GM18526 (cell line): Measurements from ENCODE around the gene PRKCH.

Experiments used
- POLR2A ChIP-seq: IDR thresholded peaks from 3 replicates; pipeline ENCODE4 v1.6.1; 2011; ENCODE audit not compliant: insufficient read length; ENCODE audit errors: extremely low read depth

PRKCH gene

DNA sequence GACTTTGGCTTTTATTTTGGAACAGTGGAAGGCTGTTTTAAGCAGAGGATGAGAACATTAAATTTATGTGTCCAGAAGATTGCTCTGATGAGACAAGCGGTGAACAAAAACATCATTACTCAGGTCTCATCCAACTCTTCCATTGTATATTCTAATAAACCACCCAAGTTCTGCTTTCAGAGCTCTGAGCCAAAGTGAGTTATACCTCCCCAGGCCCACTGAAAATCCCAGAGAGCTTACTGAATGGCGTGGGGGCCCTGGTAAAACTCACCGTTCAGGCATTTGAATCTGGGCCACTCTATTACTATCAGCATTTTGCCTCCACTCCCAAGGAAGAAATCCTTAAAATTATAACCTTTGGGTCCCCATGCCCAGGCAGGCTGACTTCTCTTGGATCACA lies 251.9 kb downstream of the PRKCH start:
- no peak for TF ChIP-seq POLR2A

DNA sequence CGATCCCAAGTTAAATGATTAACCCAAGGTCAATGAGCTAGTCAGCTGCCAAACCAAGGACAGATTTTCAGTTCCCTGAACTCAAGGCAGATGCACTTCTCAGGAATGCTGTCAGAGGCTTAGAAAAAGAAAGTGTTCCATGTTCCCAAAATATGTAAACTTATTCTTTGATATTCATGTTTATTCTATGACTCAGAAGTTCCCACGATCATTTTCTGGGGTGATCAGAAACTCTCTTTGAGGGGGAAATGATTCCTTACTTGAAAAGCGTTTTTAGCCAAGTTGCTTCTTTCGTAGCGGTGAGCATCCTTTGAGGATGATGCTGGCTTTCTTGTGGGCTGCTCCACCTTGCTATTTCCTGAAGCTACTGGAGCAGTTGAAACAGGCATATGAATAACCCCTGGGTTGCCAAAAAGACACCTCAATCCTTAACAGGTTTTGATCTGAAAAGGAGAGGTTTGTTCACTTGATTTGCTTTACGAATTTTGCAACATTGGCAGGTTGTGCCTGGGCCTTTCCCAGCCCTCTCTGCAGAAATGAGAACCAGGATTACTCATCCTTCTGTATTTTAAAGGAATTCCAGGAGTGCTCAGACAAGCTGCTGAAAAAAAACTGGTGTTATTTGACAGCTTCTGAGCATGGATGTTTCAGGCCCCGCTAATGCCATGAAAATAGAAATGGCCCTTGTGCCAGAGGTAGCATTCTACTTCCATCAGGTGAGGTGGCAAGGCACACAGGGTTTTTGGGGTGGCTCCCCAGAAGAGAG lies 252.6 kb downstream of the PRKCH start:
- no peak for TF ChIP-seq POLR2A

DNA sequence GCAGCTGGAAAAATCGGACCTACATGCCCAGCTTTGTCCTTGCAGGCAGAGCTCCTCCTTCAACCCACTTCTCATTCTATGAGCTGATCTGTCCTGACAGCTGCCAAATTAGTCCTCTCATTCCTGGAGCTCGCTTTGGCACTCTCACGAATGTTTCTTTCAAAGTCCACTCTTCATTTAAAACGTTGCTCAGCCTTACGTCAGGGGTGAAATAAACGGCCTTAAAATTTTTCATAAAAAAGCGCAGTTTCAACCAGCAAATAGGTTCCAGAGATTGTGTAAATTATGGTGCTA lies 253.1 kb downstream of the PRKCH start:
- TF ChIP-seq POLR2A = no peak

DNA sequence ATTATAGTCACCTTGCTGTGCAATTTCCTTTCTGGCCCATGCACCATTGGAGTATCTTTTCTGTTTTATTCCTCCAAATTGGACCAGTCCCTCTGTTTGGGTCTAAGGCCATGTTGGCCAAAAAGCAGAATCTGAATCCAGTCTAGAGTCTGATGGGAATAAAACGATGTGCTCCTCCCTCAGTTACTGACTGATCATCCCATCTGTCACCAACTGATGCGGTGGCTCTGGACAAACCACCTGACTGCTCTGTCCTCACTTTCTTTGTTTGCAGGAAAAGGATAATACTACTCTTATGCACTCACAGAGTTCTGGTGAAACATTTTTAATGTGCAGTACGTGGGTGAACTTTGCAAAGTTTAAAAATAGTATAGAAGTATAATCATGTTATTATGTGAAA lies 253.7 kb downstream of the PRKCH start:
- TF ChIP-seq POLR2A = no peak

DNA sequence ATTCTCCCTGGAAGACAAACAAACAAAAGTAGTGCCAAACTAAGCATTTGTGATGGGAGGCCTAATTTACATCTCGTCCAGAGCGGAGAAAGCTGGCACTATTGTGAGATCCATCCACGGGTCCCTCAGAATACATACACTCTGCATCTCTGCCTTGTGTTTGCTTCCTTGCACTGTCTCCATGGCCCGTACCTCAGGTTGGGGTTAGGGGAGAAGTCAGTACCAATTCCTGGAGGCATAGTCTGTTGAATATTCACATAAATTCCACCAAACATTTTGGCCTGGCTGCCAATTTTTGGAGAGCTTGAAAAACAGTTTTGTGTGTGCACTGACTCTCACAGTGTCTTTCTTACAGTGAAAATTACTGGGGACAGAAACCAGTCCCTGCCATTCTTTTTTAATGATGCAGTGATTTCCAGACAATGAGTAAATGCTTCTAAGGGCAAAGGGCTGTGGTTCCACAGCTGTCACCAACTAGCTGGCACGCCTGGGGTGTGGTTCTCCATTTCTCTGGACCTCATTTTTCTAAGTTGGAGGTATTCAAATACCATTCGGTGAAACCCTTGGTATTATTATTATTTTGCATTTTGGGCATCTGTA lies 254.3 kb downstream of the PRKCH start:
- TF ChIP-seq POLR2A = no peak

DNA sequence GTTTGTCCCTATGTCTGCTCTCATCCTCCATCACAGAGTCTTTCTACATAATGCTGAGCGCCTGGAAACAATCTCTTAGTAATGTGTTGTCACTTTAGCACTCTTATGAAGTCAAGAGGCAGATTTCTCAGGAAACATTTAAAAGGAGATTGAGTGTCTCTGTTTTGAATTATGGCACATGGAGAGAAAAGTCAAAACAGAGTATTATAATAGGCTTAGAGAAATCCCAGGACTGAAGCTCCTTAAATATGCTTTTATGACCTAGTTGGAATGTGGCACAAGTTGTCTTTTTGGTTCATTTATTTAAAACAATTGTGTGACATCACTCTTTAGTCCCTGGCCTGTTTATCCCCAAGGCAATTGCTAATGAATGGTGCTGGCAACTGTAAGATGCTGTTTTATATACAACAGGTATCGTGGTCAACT lies 256.1 kb downstream of the PRKCH start:
- TF ChIP-seq POLR2A = no peak

DNA sequence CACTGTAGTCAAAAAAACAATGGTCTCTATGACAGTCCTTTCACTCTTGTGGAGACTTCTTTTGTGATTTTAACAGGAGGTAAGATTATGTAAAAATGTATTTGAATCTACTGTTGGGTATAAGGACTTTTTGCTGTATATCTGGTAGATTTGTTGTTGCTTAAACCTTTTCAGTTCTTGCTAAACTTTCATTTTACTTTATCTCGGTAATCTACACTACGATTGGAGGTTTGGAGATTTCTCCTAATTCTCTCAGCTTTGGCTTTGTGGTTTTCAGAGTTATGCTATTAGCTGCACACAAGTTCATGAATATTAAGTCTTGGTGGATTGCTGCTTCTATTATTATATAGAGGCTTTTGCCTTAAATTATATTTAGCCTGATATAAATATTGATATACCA lies 257.4 kb downstream of the PRKCH start:
- TF ChIP-seq POLR2A = no peak

DNA sequence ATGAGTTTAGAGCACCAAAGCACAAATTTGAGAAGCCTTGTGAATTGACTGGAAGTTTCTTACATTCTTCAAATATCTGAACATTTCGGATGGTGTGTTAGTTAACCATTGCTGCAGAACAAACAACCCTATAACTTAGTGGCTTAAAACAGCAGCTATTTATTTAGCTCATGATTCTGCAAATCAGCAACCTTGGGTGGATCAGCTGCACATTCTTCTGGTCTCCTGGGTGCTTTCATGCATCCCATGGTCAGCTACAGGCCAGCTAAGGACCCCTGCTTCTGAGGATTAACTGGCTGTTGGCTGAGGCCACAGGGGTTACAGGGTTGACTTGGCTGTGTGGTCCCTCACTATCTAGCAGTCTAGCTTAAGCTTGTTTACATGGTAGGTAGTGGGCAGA lies 260.0 kb downstream of the PRKCH start:
- no peak for TF ChIP-seq POLR2A

DNA sequence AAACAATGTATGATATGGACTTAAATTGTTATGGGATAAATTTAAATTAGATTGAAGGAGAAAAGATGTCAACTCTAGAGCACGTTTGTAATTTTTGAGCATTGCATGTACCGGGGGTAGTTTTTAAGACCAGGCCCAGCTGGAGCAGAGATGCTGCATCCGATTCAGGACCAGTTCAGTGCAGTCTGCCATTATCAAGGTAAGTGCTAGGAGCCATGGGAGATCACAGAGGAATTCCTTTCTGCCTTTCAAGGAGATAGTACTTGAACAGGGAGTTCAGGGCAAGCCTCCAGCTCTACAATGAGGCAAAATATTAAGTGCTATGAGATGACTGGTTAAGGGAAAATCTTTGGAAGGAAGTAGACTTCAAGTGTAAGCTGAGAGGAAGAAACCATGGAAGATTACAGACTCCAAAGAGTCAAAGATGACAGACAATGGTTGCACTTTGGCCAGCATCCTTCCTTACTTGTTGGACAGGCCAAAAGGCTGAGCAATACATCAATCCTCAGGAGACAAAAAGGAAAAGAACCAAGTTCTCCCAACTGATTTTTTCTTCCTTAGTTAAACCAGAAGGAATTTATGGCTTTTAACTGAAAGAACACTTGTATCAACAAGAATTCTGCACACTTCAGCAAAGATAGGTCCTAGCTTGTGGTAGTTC lies 260.7 kb downstream of the PRKCH start:
- no peak for TF ChIP-seq POLR2A

DNA sequence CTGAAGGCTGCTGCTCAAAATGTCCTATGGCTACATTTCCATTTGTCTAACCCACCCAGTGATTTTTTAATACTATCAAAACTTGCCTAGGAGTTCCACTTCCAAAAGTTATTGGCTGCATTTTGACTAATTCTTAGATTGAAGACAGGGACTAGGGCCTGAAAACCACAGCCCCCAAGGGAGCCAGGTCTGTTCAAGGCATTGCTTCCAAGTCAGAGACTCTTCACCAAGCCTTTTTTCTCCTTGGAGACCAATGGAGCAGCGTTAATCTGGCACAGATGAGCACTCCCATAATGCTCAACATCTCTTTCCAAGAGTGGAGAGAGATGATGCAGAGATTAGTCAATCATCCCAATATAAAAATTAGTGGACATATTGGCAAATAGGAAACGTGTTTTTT lies 261.4 kb downstream of the PRKCH start:
- TF ChIP-seq POLR2A = no peak

DNA sequence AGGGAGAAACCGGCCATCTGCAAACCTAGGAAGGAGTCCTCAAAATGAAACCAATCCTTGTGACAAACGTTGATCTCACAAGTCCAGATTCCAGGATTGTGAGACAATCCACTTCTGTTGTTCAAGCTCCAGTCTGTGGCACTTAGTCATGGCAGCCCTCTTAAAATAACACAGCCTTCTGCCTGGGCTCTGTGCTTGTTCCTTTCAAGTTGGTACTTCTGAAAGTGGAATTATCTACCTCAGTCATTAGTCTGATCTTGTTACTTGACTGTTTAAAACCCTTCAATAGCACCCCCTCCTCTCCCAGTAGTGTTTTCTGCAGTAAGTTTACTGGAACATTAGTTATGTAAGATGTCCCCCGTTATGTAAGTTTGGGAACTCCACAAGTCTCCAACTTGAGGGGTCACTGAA lies 263.0 kb downstream of the PRKCH start:
- no peak for TF ChIP-seq POLR2A

DNA sequence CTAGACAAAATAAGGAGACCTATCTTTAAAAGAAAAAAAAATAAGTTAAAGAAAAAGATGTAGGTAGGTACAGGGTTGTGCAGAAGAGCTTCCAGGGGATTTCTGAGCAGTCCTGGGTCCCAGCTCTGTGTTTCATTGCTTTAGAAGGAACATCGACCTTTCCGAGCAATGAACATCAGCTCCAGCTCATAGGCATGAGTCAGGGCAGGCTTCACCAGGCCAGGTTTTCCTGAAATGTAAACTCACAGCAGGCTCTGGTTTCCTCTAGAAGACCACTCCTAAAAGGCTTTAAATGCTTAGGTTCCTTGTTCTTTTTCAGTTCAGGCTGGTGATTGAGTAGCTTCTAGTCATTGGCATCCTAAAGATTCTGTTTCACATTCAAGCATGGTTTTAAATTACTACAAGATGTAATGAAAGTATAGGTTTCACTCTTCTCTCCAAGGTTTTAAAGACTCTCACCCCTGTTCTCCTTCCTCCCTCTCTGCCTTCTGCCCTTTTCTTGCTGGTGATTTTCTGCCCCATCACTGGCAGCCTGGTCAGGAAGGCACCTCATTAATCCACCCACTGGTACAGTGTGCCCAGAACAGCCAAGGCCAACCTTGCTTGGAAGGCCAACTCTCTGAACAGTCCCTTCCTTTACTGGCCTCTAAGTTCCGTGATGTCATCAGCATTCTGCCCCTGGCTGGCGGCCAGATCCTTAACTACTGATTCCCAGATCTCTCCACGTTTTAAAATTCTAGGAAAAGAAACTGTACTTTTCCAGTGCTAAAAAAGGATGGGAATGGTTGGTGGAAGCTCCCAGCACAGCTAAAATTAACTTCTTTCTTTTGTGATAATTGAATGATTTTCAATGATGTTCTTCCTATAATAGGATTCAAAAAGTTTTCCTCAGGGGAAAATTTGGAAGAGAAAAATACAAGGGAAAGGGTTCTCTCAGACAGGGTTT lies 264.5 kb downstream of the PRKCH start:
- TF ChIP-seq POLR2A = no peak

DNA sequence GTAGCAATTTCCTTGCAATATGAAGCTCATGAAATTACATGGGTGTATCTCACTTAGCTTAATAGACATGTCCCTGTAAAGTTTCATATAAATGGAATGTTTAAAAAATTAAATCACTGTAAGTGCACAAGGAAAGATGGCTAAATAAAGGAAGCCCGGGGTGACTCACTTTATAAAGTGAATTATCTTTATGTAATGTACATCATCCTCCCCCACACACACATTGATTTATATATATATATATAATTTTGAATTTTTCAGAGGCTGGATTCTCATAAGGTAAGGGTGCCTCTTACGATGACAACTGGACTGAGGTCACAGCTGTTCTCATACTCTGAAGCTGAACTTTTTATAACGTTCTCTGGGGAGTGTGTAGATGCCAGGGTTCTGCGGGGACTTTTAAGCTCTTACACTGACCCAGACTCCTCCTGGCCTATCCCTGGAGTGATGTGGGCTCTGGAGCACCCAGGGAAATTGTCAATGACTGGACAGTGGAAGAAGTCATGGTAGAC lies 265.2 kb downstream of the PRKCH start:
- no peak for TF ChIP-seq POLR2A

DNA sequence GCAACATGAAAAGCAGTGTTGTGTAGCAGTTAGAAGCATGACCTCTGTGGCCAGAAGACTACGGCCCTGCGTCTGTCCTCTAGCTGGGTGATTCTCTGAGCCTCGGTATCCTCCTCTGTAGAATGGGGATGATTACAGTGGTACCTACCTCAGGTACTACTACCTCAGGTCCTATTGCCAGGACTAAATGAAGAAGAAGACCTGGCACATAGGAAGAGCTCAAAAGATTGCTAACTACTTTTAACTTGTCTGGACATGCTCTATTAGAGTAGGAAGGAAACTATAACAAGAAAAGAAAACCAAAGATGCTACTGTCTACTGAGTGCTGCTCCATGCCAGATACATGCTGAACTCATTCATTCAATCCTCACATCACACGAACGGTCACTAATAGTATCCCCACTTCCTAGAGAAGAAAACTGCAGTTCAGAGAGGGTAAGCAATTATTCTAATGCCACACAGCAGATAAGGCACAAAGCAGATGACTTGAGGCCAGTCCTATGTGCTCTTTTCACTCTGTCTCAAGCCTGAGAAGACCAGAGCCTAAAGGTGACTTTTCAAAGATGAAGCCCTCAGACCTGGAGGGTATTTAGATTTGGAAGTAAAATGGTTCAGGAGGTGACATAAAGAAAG lies 265.8 kb downstream of the PRKCH start:
- TF ChIP-seq POLR2A = no peak

DNA sequence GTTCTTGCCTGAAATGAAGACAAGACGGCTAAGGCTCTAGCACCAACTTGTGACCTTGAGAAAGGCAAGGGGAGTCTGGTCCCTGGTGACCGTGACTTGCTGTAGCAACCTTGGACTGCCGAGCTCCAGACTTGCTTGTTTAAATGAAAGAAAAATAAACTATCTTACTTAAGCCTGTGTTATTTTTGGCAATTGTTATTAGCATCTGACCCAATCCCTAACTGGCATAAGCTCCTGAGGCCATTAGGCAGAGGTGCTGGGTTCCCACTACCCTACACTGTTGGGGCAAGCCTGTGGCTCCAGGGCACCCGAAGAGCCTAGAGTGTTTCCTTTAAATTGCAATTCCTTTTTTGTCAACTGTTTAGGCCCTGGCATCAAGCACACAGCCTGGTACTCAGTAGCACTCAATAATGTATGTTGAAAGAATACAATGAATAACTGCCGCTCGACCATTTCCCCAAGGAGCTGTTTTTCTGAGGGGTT lies 267.1 kb downstream of the PRKCH start:
- no peak for TF ChIP-seq POLR2A
